SK-N-SH (cell line): ENCODE results near the gene CCDC141.

ENCODE experiments used
- EP300 ChIP-seq, 2 experiments: IDR thresholded peaks; 2 replicates each; pipeline versions ENCODE4 v1.4.0 to v1.6.1; 2012; ENCODE audit warnings: borderline replicate concordance in 1 of 2, low read depth in 1 of 2, low read length in 1 of 2
- RCOR1 ChIP-seq: fragments of 150-350 bp; IDR thresholded peaks from 2 replicates; pipeline ENCODE4 v1.6.1; 2017; ENCODE audit warnings: antibody characterized with exemption, low read length
- RFX5 ChIP-seq: IDR thresholded peaks from 2 replicates; pipeline ENCODE4 v1.6.1; 2012; ENCODE audit warnings: mild to moderate bottlenecking, improper control_type of control experiment, low read length
- USF2 ChIP-seq: fragments of 150-350 bp; IDR thresholded peaks from 2 replicates; pipeline ENCODE4 v1.6.1; 2017; ENCODE audit warnings: antibody characterized with exemption, low read length, low read depth, borderline replicate concordance
- TF ChIP-seq, protein P1 (sequence below): fragments of 200-600 bp; sonication (generic); IDR thresholded peaks from 2 replicates; pipeline ENCODE4 v1.6.1; 2017; ENCODE audit warnings: antibody characterized with exemption, mild to moderate bottlenecking, moderate library complexity

- TF ChIP-seq, protein P1, sequence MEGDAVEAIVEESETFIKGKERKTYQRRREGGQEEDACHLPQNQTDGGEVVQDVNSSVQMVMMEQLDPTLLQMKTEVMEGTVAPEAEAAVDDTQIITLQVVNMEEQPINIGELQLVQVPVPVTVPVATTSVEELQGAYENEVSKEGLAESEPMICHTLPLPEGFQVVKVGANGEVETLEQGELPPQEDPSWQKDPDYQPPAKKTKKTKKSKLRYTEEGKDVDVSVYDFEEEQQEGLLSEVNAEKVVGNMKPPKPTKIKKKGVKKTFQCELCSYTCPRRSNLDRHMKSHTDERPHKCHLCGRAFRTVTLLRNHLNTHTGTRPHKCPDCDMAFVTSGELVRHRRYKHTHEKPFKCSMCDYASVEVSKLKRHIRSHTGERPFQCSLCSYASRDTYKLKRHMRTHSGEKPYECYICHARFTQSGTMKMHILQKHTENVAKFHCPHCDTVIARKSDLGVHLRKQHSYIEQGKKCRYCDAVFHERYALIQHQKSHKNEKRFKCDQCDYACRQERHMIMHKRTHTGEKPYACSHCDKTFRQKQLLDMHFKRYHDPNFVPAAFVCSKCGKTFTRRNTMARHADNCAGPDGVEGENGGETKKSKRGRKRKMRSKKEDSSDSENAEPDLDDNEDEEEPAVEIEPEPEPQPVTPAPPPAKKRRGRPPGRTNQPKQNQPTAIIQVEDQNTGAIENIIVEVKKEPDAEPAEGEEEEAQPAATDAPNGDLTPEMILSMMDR: no peak
- TF ChIP-seq EP300 (IDR thresholded peaks at IDR 0.05; ENCODE audit: borderline replicate concordance in 1 of 2, low read depth in 1 of 2, low read length in 1 of 2) (no peak), RCOR1 (no peak), RFX5 (no peak), USF2 (no peak)
These were observed 46.2 kb upstream of the CCDC141 start for GRCh38 chr2:179096090-179096489.
